Muscle of leg (tissue), 11 donors: ENCODE data around the gene LIN7A. TPM values are rescaled to one million over a fixed set of nuclear protein-coding genes. Genes with fewer than 3 reads are reported as not detected.
A peak's percentile ranks its signal among the peaks of the same experiment; 100 is the strongest.

Source experiments
- DNase-seq: peaks from one replicate; pipeline ENCODE4 v3.0.0; 2013
- H3K27ac ChIP-seq: one replicate; pipeline ENCODE4 v1.5.1; 2013; ENCODE audit warnings: mild to moderate bottlenecking, low read length, control low read depth
- H3K27me3 ChIP-seq: one replicate; pipeline ENCODE4 v1.6.1; 2013; ENCODE audit warnings: low read length; ENCODE audit not compliant: control insufficient read depth, insufficient read depth
- H3K36me3 ChIP-seq: one replicate; pipeline ENCODE4 v1.6.1; 2013; ENCODE audit warnings: low read length; ENCODE audit not compliant: control insufficient read depth, insufficient read depth
- H3K4me1 ChIP-seq: one replicate; pipeline ENCODE4 v1.6.1; 2013; ENCODE audit warnings: low read length; ENCODE audit not compliant: control insufficient read depth, insufficient read depth
- H3K4me3 ChIP-seq: one replicate; pipeline ENCODE4 v1.5.1; 2013; ENCODE audit warnings: low read length, control low read depth
- H3K9me3 ChIP-seq: replicated peaks from 2 replicates; pipeline ENCODE4 v1.6.1; 2013; ENCODE audit warnings: low read depth, low read length; ENCODE audit not compliant: control insufficient read depth
- WGBS: methylation state at CpG from one replicate; pipeline ENCODE4 v1.1.5; 2013; ENCODE audit warnings: missing lambda C conversion rate; ENCODE audit not compliant: insufficient coverage; 5-methylcytosine and 5-hydroxymethylcytosine counted together
- polyA plus RNA-seq, 8 donors: library from polyadenylated mRNA; unstranded; fragments of 120-200 nt; gene quantifications; one replicate each; pipeline versions ENCODE4 v1.2.1 to v1.2.3, GENCODE V29; 2013; ENCODE audit warnings: inconsistent platforms in 1 of 8, low replicate concordance in 1 of 8; ENCODE audit not compliant: insufficient read length in 8 of 8, insufficient read depth in 1 of 8
- total RNA-seq: library from RNA; stranded (reverse); fragments of 120-200 nt; gene quantifications from one replicate; pipeline ENCODE4 v1.2.4, GENCODE V29; 2013

Gene LIN7A
- total and polyA plus RNA-seq, 9 donors: 2.3 to 4.0 (median 2.5) TPM

GRCh38 chr12:80954857-80955520 lies 17.3 kb upstream of the LIN7A start:
- Histone ChIP-seq H3K4me3 (no peak overlapping the region), H3K36me3 (no peaks in the 10 kb centered on the region), H3K9me3 (no peaks in the 10 kb centered on the region), H3K27ac (no peak overlapping the region), H3K27me3 (no peaks in the 10 kb centered on the region), H3K4me1 (no peaks in the 10 kb centered on the region)
- no peak for DNase-seq
- WGBS: no CpG with 5 or more reads among the region's 5 CpGs

GRCh38 chr12:80952443-80952842 lies 14.7 kb upstream of the LIN7A start:
- no peaks in the 10 kb centered on the region for H3K27me3 ChIP-seq
- no peak for DNase-seq
- H3K4me1 ChIP-seq: no peaks in the 10 kb centered on the region
- H3K9me3 ChIP-seq: no peaks in the 10 kb centered on the region
- H3K4me3 ChIP-seq: no peak overlapping the region
- no peak overlapping the region for H3K27ac ChIP-seq
- H3K36me3 ChIP-seq: no peaks in the 10 kb centered on the region

DNA sequence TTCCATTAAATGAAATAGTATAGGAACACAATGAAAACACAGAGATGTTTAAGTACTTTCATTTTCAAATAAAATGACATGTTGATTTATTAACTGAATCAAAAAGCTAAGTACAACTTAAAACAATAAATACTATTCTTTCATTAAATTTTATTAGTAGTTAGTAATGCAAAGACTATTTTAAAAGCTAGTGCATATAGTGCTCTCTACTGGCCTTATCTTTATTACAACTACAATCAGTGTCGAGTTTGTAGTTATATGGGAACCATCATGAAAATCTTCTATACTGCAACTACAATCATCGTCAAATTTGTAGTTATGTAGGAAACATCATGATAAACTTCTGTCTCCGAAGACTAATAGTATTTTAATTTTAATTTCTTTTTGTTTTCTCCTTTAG lies 8.9 kb upstream of the LIN7A start:
- no CpG with 5 or more reads among the region's 3 CpGs for WGBS
- no peaks in the 10 kb centered on the region for H3K36me3 ChIP-seq
- DNase-seq: peak; percentile 11
- H3K27me3 ChIP-seq: no peaks in the 10 kb centered on the region
- no peaks in the 10 kb centered on the region for H3K4me1 ChIP-seq
- no peak overlapping the region for H3K27ac ChIP-seq
- H3K4me3 ChIP-seq: no peak overlapping the region
- no peaks in the 10 kb centered on the region for H3K9me3 ChIP-seq

- no peaks in the 10 kb centered on the region for H3K27me3 ChIP-seq
- no peaks in the 10 kb centered on the region for H3K9me3 ChIP-seq
- no peaks in the 10 kb centered on the region for H3K36me3 ChIP-seq
- H3K4me3 ChIP-seq: no peak overlapping the region
- no peaks in the 10 kb centered on the region for H3K4me1 ChIP-seq
- no peak for DNase-seq
- no peak overlapping the region for H3K27ac ChIP-seq
These were observed 5.6 kb upstream of the LIN7A start for GRCh38 chr12:80943338-80943737.

GRCh38 chr12:80941916-80942315 lies 4.2 kb upstream of the LIN7A start:
- WGBS: no CpG with 5 or more reads among the region's 1 CpG

GRCh38 chr12:80939231-80939950 lies 1.7 kb upstream of the LIN7A start:
- Histone ChIP-seq H3K4me3 (no peak overlapping the region), H3K9me3 (no peaks in the 10 kb centered on the region), H3K4me1 (peaks cover 7% of the 10 kb centered on the region), H3K27ac (no peak overlapping the region), H3K27me3 (peaks cover 3% of the 10 kb centered on the region), H3K36me3 (no peaks in the 10 kb centered on the region)
- WGBS: 40% methylated on average over 2 of the region's 7 CpGs
- DNase-seq: peak; percentile 1

More at GRCh38 chr12:80941916-80942315, 4.2 kb upstream of the LIN7A start:
- Histone ChIP-seq H3K27me3 (peaks cover 3% of the 10 kb centered on the region), H3K4me1 (peaks cover 3% of the 10 kb centered on the region), H3K27ac (no peak overlapping the region), H3K4me3 (no peak overlapping the region), H3K36me3 (no peaks in the 10 kb centered on the region), H3K9me3 (no peaks in the 10 kb centered on the region)
- no peak for DNase-seq

GRCh38 chr12:80938397-80938796 lies 663 bp upstream of the LIN7A start:
- no peak overlapping the region for H3K4me3 ChIP-seq

GRCh38 chr12:80936642-80937390 lies 918 bp downstream of the LIN7A start:
- under 1% methylated on average over 67 of the region's 67 CpGs for WGBS
- DNase-seq: peak; percentile 56
- Histone ChIP-seq H3K36me3 (no peaks in the 10 kb centered on the region), H3K4me3 (peak overlapping the region; percentile 88), H3K27me3 (peaks cover 3% of the 10 kb centered on the region), H3K27ac (peak overlapping the region; percentile 84), H3K9me3 (no peaks in the 10 kb centered on the region), H3K4me1 (peaks cover 7% of the 10 kb centered on the region)

More at GRCh38 chr12:80938397-80938796, 663 bp upstream of the LIN7A start:
- no peak for DNase-seq
- H3K9me3 ChIP-seq: no peaks in the 10 kb centered on the region
- H3K27me3 ChIP-seq: peaks cover 3% of the 10 kb centered on the region
- no peaks in the 10 kb centered on the region for H3K36me3 ChIP-seq
- H3K4me1 ChIP-seq: peaks cover 7% of the 10 kb centered on the region
- 83% methylated on average over 2 of the region's 7 CpGs for WGBS
- H3K27ac ChIP-seq: no peak overlapping the region

GRCh38 chr12:80936353-80936641 lies 1.4 kb downstream of the LIN7A start:
- DNase-seq: no peak
- 10% methylated on average over 1 of the region's 11 CpGs for WGBS

GRCh38 chr12:80935111-80935510 lies 2.6 kb downstream of the LIN7A start:
- Histone ChIP-seq H3K27ac (no peak overlapping the region), H3K9me3 (no peaks in the 10 kb centered on the region), H3K36me3 (no peaks in the 10 kb centered on the region), H3K4me3 (no peak overlapping the region), H3K4me1 (peaks cover 7% of the 10 kb centered on the region), H3K27me3 (peaks cover 3% of the 10 kb centered on the region)
- no peak for DNase-seq
- WGBS: 80% methylated on average over 1 of the region's 2 CpGs

More at GRCh38 chr12:80936353-80936641, 1.4 kb downstream of the LIN7A start:
- H3K27ac ChIP-seq: peak overlapping the region; percentile 78
- peaks cover 7% of the 10 kb centered on the region for H3K4me1 ChIP-seq
- no peaks in the 10 kb centered on the region for H3K36me3 ChIP-seq
- no peaks in the 10 kb centered on the region for H3K9me3 ChIP-seq
- H3K4me3 ChIP-seq: peak overlapping the region; percentile 88
- H3K27me3 ChIP-seq: peaks cover 3% of the 10 kb centered on the region
